Measurements from ENCODE around the gene PDE10A.

PDE10A gene

GRCh38 chr6:165574220-165575157 is 88.6 kb downstream of the PDE10A start:
- no peak overlapping the region for H3K4me3 ChIP-seq (replicated peaks; ENCODE audit: low read depth, low read length)
- DNase-seq (ENCODE audit: low read depth) = peak; percentile 60
- TF ChIP-seq CTCF (IDR thresholded peaks at IDR 0.05; ENCODE audit: low read length, missing control alignments) = no peak

GRCh38 chr6:165573671-165574070 is 89.4 kb downstream of the PDE10A start:
- peak; percentile 99 for DNase-seq (ENCODE audit: low read depth)
- no peak overlapping the region for H3K4me3 ChIP-seq (replicated peaks; ENCODE audit: low read depth, low read length)
- no peak for TF ChIP-seq CTCF (IDR thresholded peaks at IDR 0.05; ENCODE audit: low read length, missing control alignments)

GRCh38 chr6:165571721-165572132 is 91.3 kb downstream of the PDE10A start:
- peak; percentile 62 for DNase-seq (ENCODE audit: low read depth)
- no peak for TF ChIP-seq CTCF (IDR thresholded peaks at IDR 0.05; ENCODE audit: low read length, missing control alignments)
- H3K4me3 ChIP-seq (replicated peaks; ENCODE audit: low read depth, low read length) = no peak overlapping the region

- peak; percentile 88 for DNase-seq (ENCODE audit: low read depth)
- TF ChIP-seq CTCF (IDR thresholded peaks at IDR 0.05; ENCODE audit: low read length, missing control alignments) = no peak
- H3K4me3 ChIP-seq (replicated peaks; ENCODE audit: low read depth, low read length) = no peak overlapping the region
Observed at GRCh38 chr6:165571068-165571682, 91.9 kb downstream of the PDE10A start.

- TF ChIP-seq CTCF (IDR thresholded peaks at IDR 0.05; ENCODE audit: low read length, missing control alignments) = no peak
- DNase-seq (ENCODE audit: low read depth) = no peak
- H3K4me3 ChIP-seq (replicated peaks; ENCODE audit: low read depth, low read length) = no peak overlapping the region
Observed at GRCh38 chr6:165568326-165568725, 94.7 kb downstream of the PDE10A start.

GRCh38 chr6:165566088-165566828 is 96.8 kb downstream of the PDE10A start:
- no peak for TF ChIP-seq CTCF (IDR thresholded peaks at IDR 0.05; ENCODE audit: low read length, missing control alignments)
- H3K4me3 ChIP-seq (replicated peaks; ENCODE audit: low read depth, low read length) = no peak overlapping the region
- no peak for DNase-seq (ENCODE audit: low read depth)

Data from fibroblast of pulmonary artery (primary cell).